CD4-positive, alpha-beta T cell treated with Interleukin-6 at 100 ng/mL for 8 hours (primary cell): Measurements from ENCODE around the gene KCNH1.
"Not testable (repeated sequence)": the region's sequence is repeated elsewhere in the genome, so short reads cannot be mapped to it uniquely, and the experiment has no call there.

Source experiments
- DNase-seq: peaks from one replicate; pipeline ENCODE4 v3.0.0-alpha.2; 2020; ENCODE audit warnings: mixed read lengths, low spot score

The KCNH1 gene

GRCh38 chr1:211095381-211095780, 38.6 kb downstream of the KCNH1 start:
- DNase-seq: no peak

GRCh38 chr1:211092955-211093354, 41.0 kb downstream of the KCNH1 start:
- no peak for DNase-seq

- DNase-seq: no peak
These were observed 42.1 kb downstream of the KCNH1 start for GRCh38 chr1:211091867-211092266.

- no peak for DNase-seq
These were observed 44.4 kb downstream of the KCNH1 start for GRCh38 chr1:211089536-211089935.

- DNase-seq: no peak
These were observed 45.8 kb downstream of the KCNH1 start for GRCh38 chr1:211088156-211088555.

GRCh38 chr1:211082824-211083223, 51.1 kb downstream of the KCNH1 start:
- DNase-seq: no peak

- DNase-seq: not testable (repeated sequence)
These were observed 52.5 kb downstream of the KCNH1 start for GRCh38 chr1:211081447-211081846.

- no peak for DNase-seq
These were observed 65.0 kb downstream of the KCNH1 start for GRCh38 chr1:211068976-211069375.

GRCh38 chr1:211066781-211067384, 67.1 kb downstream of the KCNH1 start:
- DNase-seq: no peak

- DNase-seq: not testable (repeated sequence)
These were observed 92.1 kb downstream of the KCNH1 start for GRCh38 chr1:211041838-211042237.

GRCh38 chr1:211037095-211037494, 96.9 kb downstream of the KCNH1 start:
- no peak for DNase-seq

GRCh38 chr1:211036381-211037060, 97.4 kb downstream of the KCNH1 start:
- DNase-seq: no peak

GRCh38 chr1:211035821-211036380, 98.0 kb downstream of the KCNH1 start:
- no peak for DNase-seq

GRCh38 chr1:211033921-211034525, 99.9 kb downstream of the KCNH1 start:
- no peak for DNase-seq

- DNase-seq: no peak
These were observed 109.0 kb downstream of the KCNH1 start for GRCh38 chr1:211024901-211025300.

GRCh38 chr1:211019266-211019665, 114.7 kb downstream of the KCNH1 start:
- no peak for DNase-seq

- no peak for DNase-seq
These were observed 115.3 kb downstream of the KCNH1 start for GRCh38 chr1:211018690-211019089.

- no peak for DNase-seq
These were observed 116.8 kb downstream of the KCNH1 start for GRCh38 chr1:211017075-211017718.

- DNase-seq: no peak
These were observed 119.7 kb downstream of the KCNH1 start for GRCh38 chr1:211014275-211014674.

GRCh38 chr1:211013346-211014240, 120.4 kb downstream of the KCNH1 start:
- DNase-seq: no peak

- not testable (repeated sequence) for DNase-seq
These were observed 122.8 kb downstream of the KCNH1 start for GRCh38 chr1:211011128-211011527.

GRCh38 chr1:211009944-211010343, 124.0 kb downstream of the KCNH1 start:
- DNase-seq: no peak
